ENCODE data around the gene ANKRD10. TPM values are rescaled to one million over a fixed set of nuclear protein-coding genes. Genes with fewer than 3 reads are reported as not detected.

The ANKRD10 gene
- total and polyA plus RNA-seq, 2 donors (not counting 3 experiments of a cell fraction or from before 2014, with no cell fraction given): 44.5 to 94.1 TPM

DNA sequence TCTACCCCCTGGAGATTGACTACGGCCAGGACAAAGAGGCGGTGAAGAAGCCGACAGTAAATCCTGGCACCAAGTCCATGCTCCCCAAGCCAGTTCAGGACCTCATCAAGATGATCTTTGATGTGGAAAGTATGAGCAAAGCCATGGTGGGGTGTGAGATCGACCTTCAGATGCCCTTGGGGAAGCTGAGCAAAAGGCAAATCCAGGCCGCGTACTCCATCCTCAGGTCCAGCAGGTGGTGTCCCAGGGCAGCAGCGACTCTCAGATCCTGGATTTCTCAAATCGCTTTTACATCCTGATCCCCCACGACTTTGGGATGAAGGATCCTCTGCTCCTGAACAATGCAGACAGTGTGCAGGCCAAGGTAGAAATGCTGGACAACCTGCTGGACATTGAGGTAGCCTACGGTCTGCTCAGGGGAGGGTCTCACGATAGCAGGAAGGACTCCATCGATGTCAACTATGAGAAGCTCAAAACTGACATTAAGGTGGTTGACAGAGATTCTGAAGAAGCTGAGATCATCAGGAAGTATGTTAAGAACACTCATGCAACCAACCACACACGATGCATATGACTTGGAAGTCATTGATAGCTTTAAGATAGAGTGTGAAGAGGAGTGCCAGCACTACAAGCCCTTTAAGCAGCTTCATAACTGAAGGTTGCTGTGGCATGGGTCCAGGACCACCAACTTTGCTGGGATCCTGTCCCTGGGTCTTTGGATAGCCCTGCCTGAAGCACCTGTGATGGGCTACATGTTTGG is 24.0 kb upstream of the ANKRD10 start:
- Histone ChIP-seq H3K4me1 (ENCODE audit: control insufficient read depth, extremely low read depth, insufficient read depth, low read length) (peaks cover 5% of the 10 kb centered on the region), H4K20me1 (replicated peaks; ENCODE audit: control insufficient read depth, extremely low read depth, insufficient read depth, low read length) (no peaks in the 10 kb centered on the region), H3K4me3 (replicated peaks in 1 of 3; ENCODE audit: insufficient read depth in 1 of 3, low read depth in 1 of 3, low read length in 3 of 3) (no peak overlapping the region), H3K9ac (replicated peaks; ENCODE audit: extremely low read depth, insufficient read depth, low read length) (no peak overlapping the region), H3K27me3 (ENCODE audit: control insufficient read depth in 2 of 2, insufficient read depth in 2 of 2, low read length in 2 of 2) (no peaks in the 10 kb centered on the region), H2AFZ (ENCODE audit: low read depth, low read length) (no peak overlapping the region), H3K4me2 (ENCODE audit: insufficient read depth, low read length) (no peak overlapping the region), H3K9me1 (replicated peaks; ENCODE audit: control insufficient read depth, extremely low read depth, insufficient read depth, low read length) (no peaks in the 10 kb centered on the region), H3K36me3 (ENCODE audit: control insufficient read depth in 2 of 2, extremely low read depth in 1 of 2, insufficient read depth in 2 of 2, low read length in 2 of 2) (no peaks in the 10 kb centered on the region), H3K9me3 (replicated peaks; ENCODE audit: control insufficient read depth, insufficient read depth, low read length) (no peaks in the 10 kb centered on the region), H3K27ac (ENCODE audit: insufficient read depth, low read depth, low read length) (no peak overlapping the region), H3K79me2 (ENCODE audit: control insufficient read depth, insufficient read depth, low read length) (no peaks in the 10 kb centered on the region)
- TF ChIP-seq POLR2AphosphoS5 (IDR thresholded peaks at IDR 0.05; ENCODE audit: insufficient read depth, low read depth, low read length) (no peak), JUN (IDR thresholded peaks at IDR 0.05; ENCODE audit: borderline replicate concordance, insufficient read depth, insufficient read length, low read depth) (no peak), POLR2A (IDR thresholded peaks at IDR 0.05; ENCODE audit: low read depth, low read length) (no peak), MYC (IDR thresholded peaks at IDR 0.05; ENCODE audit: low read depth, low read length) (no peak)
- TF ChIP-seq, protein P1, sequence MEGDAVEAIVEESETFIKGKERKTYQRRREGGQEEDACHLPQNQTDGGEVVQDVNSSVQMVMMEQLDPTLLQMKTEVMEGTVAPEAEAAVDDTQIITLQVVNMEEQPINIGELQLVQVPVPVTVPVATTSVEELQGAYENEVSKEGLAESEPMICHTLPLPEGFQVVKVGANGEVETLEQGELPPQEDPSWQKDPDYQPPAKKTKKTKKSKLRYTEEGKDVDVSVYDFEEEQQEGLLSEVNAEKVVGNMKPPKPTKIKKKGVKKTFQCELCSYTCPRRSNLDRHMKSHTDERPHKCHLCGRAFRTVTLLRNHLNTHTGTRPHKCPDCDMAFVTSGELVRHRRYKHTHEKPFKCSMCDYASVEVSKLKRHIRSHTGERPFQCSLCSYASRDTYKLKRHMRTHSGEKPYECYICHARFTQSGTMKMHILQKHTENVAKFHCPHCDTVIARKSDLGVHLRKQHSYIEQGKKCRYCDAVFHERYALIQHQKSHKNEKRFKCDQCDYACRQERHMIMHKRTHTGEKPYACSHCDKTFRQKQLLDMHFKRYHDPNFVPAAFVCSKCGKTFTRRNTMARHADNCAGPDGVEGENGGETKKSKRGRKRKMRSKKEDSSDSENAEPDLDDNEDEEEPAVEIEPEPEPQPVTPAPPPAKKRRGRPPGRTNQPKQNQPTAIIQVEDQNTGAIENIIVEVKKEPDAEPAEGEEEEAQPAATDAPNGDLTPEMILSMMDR (IDR thresholded peaks at IDR 0.05; ENCODE audit: extremely low read depth in 1 of 2, insufficient read depth in 1 of 2, low read depth in 1 of 2, low read length in 2 of 2): no peak
- BruUV-seq (replicated peaks): no TSS peak
- CTCF ChIA-PET: interaction anchor here (1.7 kb wide), 1 partner anchor 68 kb away, joined by 4 read pairs; no protein-coding TSS in a partner anchor
- dilution Hi-C loops (cut with MboI; ENCODE audit: extremely low pct_ligation_motif_present, low sequenced_read_pairs): no loop called here
- FAIRE-seq (no peak), DNase-seq (ENCODE audit: low read depth, low spot score) (no peak)
- intact Hi-C loops (cut with micrococcal nuclease): no loop called here
- POLR2A ChIA-PET: no interaction called here

Measured in endothelial cell of umbilical vein (primary cell).